HG03439 (cell line): ENCODE data around the gene HEBP1.
"Not testable (repeated sequence)": the region's sequence is repeated elsewhere in the genome, so short reads cannot be mapped to it uniquely, and the experiment has no call there.

Experiments used
- ATAC-seq: cut with Tn5 transposase; IDR thresholded peaks from one replicate; pipeline ENCODE4 v1.9.1; 2021; ENCODE audit warnings: mild to moderate bottlenecking, moderate library complexity; ENCODE audit not compliant: unreplicated experiment

Gene HEBP1, protein sequence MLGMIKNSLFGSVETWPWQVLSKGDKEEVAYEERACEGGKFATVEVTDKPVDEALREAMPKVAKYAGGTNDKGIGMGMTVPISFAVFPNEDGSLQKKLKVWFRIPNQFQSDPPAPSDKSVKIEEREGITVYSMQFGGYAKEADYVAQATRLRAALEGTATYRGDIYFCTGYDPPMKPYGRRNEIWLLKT

DNA sequence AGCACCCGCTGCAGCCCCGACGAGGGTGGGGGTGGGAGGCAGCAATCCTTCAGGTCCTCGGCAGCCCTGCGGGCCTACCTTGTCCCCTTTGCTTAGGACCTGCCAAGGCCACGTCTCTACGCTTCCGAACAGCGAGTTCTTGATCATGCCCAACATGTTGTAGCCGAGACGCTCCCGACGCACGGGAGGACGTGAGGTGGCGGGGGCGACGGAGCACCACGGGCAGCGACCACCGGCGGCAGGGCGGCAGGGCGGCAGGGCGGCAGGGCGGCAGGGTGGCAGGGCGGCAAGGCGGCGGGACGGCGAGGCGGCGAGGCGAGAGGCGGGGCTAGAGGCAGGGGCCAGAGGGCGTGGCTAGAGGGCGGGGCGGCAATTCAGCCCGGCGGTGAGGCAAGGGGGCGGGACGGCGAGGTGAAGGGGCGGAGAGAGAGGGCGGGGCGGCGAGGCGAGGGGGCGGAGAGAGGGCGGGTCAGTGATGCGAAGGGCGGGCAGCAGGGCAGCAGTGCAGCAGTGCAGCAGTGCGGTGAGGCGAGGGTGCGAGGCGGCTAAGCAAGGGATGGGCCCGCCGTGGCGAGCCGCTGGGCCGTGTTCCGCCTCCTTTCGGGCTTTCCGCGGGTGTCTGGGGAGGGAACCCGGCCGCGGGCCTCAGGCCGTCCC, at the start of gene HEBP1:
HEBP1 (minus strand) TSS at position 307 of the 657 bp plus-strand sequence; CDS start at position 156, 151 bp downstream.
- peak; percentile 90 for ATAC-seq

DNA sequence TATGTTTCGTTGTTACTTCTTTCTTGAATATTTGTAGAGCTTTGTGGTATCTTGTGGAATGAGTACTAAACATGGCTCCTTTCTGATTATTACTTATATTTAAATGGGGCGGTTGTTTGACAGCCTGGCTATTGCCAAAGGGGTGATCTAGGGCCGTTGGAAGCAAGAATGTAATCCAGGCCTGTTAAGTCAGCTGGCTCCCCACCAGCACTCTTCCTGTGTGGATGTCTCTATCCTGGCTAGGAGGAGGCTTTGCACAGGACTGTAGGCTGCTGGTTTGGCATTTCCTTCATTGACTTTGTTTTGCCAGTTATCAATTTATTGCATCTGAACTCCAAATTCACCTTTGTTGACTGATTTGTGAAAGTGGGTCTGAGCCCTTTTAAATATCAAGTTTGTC, 49.8 kb upstream of the HEBP1 start:
- ATAC-seq, result no peak

DNA sequence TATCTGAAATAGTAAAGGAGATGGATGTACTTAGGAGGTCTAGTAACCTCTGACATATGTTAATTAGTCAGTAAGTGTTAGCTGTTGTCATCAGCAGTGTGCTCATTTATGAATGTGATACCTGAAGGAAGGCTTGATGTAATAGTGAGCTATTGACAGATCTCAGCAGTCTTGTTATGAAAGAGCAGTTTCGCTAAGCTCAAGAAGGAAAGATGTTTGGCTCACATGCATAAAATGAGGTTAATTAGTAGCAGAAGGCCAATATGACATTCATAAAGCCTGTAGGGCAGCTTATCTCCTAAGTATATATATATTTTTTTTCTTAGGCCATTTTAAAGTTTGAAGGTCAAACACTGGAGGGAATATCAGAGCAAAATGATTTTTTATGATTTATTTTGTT, 46.9 kb upstream of the HEBP1 start:
- ATAC-seq, result no peak

DNA sequence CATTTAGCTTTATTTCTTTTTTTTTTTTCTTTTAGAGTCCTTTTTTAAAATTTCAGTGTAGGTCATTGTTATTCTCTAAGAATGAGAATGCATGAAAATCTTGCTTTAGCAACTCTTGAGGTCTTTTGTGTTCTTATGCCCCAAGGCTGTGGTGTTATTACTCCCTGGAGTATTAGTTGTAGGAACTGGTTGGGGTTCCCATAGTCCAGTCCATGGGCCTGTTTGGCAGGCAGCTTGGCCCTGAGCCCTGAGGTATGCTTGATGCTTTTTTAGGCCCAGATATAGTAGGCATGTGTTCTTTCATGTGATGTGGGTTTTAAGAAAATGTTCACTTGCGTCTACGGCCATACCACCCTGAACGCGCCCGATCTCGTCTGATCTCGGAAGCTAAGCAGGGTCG, 45.8 kb upstream of the HEBP1 start:
- no peak for ATAC-seq

DNA sequence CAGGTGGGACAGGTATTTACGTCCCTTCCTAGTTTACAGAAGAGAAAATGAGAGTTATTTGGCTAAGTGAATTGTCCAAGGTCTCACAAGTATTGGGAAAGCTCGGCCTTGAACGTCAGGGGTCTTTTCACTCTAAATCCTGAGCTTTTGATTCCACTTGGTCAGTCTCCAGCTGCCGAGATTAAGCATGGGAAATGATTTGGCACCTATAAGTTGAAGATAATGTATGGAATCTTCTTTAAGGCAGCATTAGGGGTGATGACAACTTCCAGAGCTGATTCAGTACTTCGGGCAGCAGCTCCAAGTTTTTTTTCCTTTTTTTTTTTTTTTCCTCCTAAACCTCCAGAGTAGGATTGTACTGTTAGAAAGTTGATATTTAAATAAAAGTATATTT, 44.8 kb upstream of the HEBP1 start:
- no peak for ATAC-seq

DNA sequence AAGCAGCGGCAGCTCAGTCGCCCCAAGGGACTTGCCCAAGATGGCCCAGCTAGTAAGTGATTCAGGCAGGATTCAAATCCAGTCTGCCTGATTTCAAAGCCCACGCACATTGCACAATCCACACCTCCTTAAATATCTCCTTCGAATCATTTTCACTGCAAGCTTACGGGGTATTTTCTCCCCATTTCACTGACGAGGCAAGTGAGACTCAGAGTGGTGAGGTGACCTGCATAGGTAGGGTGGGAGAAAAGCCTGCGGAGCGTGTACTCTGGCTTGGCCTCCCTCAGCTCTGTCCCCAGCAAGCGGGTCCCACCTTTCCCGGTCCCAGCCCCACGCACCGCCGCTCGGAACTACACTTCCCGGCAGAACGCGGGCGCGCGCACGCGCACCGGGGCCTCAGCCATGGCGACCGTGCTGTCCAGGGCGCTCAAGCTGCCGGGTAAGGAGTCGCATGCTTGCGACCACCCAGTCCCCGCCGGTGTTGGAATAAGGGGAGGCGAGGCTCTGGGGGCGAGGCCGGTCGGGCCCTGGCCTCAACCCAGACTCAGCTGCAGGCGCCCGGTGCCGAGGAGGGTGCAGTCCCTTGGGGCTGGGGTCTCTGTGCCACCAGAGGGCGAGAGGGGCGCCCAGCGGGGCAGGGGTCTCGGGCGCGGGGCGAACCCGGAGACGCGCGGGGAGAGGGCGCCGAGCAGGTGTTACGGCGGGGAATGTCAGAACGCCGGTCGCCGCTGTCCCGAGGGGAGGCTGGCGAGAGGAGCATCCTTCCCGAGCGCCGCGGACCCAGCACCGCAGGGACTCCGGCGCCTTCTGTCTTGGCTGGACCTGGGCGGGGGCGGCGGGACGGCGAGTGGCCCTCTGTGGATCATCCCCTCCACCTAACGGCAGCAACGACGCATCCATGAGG, 44.2 kb upstream of the HEBP1 start, which contains the start of gene FAM234B:
FAM234B (plus strand) TSS at position 380 of the 904 bp plus-strand sequence; CDS start at position 403, 23 bp downstream.
- peak; percentile 69 for ATAC-seq

DNA sequence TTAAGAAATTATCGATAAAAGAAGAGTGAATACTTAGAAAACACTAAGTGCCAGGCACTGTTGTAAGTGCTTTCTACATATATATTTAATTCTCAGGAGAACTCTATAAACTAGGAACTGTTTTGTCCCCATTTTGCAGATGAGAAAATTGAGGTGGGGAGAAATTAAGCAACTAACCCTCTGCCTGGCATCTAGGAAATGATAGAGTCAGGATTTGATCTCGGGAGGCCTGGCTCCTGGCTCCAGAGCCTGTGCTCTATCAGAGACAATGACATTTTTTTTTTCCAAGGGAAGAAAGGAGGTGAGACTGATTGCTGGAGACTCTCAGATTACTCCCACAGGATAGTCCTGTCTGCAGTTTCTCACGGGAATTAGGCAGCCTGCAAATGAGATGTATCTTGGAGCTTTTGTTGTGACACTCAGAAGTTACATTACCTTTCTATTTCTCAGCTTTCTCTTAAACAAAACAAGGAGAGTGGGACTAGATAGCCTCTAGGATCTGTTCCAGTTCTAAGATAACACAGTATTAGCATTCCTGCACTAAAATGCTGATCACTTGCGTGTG, 42.7 kb upstream of the HEBP1 start:
- ATAC-seq, result no peak

DNA sequence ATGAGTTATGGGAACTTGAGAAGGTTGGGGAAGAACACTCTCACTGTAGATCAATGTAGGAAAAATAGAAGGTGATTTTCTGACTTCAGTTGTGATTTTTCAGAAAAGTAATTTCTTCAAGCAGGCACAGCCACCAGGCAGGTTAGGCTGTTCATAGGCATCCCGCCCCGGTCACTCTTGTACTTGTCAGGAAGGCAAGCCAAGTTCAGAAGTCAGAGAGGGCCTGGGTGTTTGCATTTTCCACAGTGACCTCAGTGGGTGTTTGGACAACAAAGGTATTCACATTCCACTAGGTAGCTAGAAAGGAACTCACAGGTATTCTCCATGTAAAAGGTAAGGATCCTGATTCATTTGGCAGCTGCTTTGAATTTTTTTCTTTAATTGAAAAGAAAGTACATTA, 41.2 kb upstream of the HEBP1 start:
- ATAC-seq, result no peak

DNA sequence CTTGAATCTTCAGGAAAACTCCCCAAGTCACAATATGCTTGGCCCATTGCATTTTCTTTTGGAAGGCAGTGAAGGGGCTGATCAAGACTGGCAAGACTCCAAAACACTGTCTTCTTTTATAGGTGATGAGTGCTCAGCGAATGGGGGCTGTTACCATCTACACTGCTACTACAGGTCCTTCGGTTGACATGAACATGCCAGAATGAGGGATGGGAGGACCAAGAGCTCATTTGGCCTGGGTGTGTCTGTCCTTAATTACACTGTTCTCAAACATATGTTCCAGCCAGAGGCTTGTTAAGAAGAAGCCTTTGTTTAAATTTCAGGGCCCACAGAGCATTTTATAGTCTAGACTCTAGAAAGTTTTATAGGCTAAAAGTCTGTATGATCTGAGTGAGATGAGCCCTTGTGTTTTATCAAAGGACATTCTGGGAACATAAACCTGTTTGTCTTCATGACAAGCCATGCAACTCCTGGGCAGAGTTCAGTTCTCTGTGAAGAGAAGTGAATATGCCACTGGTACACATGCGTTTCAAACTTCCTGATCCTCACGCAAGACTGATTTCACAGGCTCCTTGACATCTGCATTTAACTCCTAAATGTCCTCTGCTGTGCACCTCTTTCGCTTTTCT, 39.4 kb upstream of the HEBP1 start:
- no peak for ATAC-seq

DNA sequence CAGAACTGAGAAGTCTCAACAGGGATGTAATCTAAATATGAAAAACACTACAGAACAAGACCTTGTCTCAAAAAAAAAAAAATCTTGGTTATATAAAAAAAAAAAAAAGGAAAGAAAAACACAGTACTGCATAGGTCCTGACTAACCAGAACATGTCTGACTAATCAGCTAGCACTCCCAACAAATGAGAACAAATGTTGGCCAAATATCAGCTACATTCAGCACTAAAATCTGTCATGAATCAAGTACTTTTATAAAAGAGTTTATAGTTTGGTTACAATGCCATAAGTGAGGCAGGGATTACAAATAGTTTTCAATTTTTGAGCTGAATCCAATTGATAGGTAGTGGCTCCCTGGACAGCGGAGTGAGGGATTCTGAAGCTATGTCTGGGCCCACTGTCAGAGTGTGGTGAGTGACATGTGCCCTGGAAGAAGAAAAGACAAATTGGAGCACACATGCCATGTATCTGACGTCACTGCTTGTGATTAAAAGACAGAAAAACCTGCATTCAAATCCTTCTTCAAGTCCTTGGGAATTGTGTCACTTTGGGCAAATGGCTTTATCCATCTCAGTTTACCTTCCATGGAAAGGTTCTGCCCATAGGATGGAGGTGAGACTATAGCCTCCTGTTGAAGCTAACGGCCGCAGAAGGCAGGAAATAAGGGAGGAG, 38.6 kb upstream of the HEBP1 start:
- no peak for ATAC-seq

DNA sequence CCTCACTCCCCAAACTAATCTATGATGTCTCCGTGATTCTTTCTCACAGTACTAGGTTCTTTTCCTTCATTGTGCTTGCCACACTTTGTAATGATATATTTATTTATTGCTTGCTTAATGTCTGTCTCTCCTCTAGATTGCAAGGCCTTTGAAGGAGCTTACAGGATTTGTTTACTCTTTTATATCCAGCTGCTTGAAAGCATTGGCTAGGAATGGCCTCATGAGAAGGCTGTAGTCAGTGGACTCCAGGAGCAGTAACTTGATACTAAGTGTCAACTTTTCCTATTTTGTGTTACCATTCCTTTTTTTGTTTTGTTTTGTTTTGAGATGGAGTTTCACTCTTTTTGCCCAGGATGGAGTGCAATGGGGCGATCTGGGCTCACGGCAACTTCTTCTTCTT, 36.8 kb upstream of the HEBP1 start:
- ATAC-seq, result no peak

DNA sequence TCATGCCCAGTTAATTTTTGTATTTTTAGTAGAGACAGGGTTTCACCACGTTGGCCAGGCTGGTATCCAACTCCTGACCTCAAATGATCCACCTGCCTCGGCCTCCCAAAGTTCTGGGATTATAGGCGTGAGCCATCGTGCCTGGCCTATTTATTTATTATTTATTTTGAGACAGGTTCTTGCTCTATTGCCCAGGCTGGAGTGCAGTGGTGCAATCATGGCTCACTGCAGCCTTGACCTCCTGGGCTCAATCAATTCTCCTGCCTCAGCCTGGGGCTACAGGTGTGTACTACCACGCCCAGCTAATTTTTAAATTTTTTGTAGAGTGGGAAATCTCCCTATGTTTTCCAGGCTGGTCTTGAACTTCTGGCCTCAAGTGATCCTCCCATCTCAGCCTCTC, 35.3 kb upstream of the HEBP1 start:
- not testable (repeated sequence) for ATAC-seq

DNA sequence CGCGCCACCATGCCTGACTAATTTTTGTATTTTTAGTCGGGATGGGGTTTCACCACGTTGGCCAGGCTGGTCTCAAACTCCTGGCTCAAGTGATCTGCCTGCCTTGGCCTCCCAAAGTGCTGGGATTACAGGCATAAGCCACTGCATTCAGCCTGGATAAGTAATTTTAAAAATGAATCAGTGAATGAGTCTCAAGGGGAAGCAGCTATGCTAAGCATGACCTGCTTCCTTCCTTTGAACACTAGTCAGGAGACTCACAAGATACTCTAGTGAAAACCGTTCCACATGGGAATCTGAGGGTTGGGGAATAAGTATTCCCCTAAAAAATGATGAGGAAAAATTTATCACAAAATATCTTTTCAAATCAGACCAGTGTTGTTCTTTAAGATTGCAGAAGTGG, 33.4 kb upstream of the HEBP1 start:
- no peak for ATAC-seq

DNA sequence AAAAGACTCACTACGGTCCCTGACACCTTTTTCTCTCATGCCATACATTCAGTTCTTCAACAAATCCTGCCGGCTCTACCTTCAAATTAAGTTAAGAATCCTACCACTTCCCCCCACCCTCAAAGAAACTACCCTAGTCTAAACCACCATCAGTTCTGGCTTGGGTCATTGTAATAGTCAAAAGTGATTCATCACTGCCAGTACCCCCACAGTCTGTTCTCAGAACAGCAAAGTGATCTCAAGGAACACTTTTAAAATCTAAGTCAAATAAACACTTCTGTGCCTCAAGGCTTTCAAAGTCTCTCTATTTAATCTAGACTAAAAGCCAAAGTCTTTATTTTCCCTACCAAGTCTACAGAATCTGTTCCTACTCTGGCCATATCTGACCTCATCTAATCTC, 32.1 kb upstream of the HEBP1 start:
- no peak for ATAC-seq

DNA sequence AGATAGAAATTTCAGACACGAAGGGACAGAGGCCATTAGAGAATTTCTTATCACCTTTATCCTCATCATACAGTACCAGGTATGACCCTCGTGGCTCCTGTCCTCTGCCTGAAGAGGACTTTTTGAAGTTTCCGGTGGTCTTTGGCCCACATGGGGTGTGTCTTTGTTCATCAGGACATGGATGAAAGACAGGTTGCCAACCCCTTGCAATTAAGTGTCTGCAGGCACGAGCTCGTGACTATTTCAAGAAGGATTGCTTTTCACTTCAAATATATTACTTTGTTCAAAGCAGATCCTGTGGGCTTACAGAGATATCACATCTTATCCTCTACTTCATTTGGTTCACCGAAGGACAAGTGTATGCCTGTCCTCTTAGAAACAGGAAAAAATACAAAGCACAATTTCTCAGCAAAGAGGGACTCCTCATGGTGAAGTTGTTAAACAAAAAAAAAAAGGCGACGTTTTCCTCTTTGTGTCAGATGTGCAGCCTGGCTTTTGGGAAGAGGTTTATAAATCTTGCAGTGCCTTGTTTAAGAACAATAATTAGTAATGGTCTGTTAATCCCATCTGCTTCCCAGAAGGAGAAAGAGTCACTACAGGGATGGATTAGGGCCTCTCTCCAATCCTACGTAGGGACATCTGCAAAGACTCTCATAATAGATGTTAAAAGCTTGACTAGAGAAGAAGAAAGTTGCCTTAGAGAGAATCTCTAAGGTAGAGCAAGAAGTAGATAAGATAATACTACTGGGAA, 30.7 kb upstream of the HEBP1 start:
- ATAC-seq, result no peak

DNA sequence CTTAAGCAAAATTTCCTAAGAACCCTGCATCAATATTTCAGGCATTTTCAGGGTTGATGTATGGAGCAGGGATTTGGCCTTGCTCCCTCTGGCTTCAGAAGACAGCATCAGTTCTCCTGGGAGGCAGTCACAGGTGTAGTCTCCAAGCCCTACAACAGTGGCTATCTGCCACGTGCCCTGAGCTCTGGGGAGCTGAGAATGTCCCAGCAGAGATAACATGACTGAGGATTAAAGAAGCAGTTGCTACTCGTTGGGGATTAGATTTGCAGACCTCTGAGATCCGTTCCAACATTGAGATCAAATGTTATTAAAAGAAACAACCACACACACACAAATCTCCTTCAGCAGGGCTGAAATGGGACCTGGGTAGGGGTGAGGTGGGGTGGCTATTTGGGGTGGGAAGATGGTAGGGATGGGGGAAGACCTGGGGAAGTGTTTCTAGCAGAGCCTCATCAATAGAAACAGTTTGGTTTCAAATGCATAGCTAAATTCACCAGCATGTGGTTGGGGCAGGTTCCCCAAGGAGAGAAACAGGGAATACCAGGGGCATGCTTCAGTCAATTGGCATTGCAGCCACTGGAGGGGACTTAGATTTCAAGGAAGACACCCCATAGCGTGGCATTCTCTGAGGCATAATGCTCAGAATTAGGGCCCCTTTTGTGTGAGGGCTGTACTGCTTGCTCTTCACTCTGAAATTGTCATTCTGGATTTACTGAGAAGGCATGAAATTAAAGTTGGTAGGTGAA, 28.9 kb upstream of the HEBP1 start:
- ATAC-seq, result no peak

DNA sequence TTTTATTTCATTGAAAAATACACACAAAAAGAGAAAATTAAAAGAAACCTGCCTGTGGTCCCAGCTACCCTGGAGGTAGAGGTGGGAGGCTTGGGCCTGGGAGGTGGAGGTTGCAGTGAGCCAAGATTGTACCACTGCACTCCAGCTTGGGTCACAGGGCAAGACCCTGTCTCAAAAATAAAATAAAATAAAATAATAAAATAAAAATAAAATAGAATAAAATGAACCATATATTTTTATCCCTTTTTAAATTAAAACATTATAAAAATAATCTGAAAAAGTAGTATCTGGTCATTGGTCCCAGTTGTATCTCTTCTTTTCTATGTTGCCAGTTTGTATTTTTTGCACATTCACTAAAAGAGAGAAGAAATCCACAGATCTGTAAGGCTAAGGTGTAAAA, 27.4 kb upstream of the HEBP1 start:
- no peak for ATAC-seq

DNA sequence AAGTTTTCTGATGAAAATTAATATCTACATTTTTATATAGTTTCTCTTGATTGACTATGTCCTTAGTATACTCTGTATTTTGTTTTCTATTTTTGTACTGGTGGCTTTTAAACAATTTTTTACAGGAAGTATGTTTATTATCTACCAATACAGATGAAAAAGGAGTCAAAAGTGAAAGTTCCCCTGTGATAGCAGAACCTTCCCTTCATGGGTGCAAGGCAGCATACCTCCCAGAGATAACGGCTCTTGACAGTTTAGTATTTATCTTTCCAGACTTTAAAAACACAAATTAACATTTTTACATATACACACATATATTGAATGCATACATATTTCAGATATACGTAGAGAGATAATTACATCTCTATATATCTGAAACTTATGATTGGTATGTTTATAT, 27.0 kb upstream of the HEBP1 start:
- ATAC-seq, result no peak

DNA sequence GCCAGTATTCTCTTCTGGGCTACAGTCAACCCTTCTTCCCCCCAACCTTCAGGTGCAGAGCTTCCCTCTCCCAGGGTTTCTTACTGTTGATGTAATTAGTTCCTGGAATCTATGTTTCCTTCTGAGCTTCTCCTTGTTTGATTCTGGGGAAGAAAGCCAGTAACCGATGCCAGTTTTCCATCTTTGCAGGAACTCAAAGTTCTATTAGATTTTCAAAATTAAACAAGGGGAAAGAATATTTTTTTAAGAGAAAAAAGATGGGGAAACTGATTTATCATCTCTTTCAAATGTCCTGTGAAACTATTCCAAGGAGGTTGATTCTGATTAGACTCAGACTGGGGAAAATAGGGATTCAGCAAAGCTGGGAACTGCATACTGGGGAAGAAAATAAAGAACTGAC, 26.2 kb upstream of the HEBP1 start:
- no peak for ATAC-seq
